Caco-2 (cell line): ENCODE measurements around the gene LARP4B. TPM values are rescaled to one million over a fixed set of nuclear protein-coding genes. Genes with fewer than 3 reads are reported as not detected.

Experiments used
- BruUV-seq: library from RNA; stranded (reverse); fragments of 400-500 nt; replicated peaks from 2 replicates; lab custom pipeline; 2021; lab: Mats Ljungman, UMichigan
- CTCF ChIA-PET: fragments of 300-600 bp; sonication (Branson Sonifier 250); formaldehyde crosslinking; loops from one replicate; lab custom pipeline; 2022; ENCODE audit warnings: antibody characterized with exemption; lab: Charles Lee
- POLR2A ChIA-PET: fragments of 300-600 bp; sonication (Branson Sonifier 250); formaldehyde crosslinking; loops from one replicate; lab custom pipeline; 2022; ENCODE audit warnings: antibody characterized with exemption; lab: Charles Lee
- DNase-seq, 2 experiments: peaks; one replicate each; pipeline versions ENCODE4 v3.0.0 to v3.0.0-alpha.2; 2020 to 2022
- H3K27me3 ChIP-seq: replicated peaks from 2 replicates; pipeline ENCODE4 v1.6.0; 2011; ENCODE audit warnings: low read length; ENCODE audit not compliant: control insufficient read depth, insufficient read depth
- H3K36me3 ChIP-seq: 2 replicates; pipeline ENCODE4 v1.5.1; 2011; ENCODE audit warnings: low read length; ENCODE audit not compliant: control insufficient read depth, insufficient read depth
- H3K4me1 ChIP-seq: fragments of 250-450 bp; sonication (Bioruptor Pico); 2 replicates; pipeline ENCODE4 v1.5.1; 2020; ENCODE audit warnings: mild to moderate bottlenecking
- H3K4me3 ChIP-seq: 2 replicates; pipeline ENCODE4 v1.5.1; 2011; ENCODE audit warnings: low read depth, mild to moderate bottlenecking, control low read depth, low read length
- H3K9me3 ChIP-seq: fragments of 250-450 bp; sonication (Bioruptor Pico); 2 replicates; pipeline ENCODE4 v1.5.1; 2020; ENCODE audit warnings: mild to moderate bottlenecking, moderate library complexity
- H3K27ac Mint-ChIP-seq: one replicate; pipeline ENCODE4 v1.8.0; 2022; ENCODE audit warnings: mixed read lengths; ENCODE audit not compliant: unreplicated experiment
- H3K27me3 Mint-ChIP-seq: one replicate; pipeline ENCODE4 v1.8.0; 2022; ENCODE audit warnings: mixed read lengths; ENCODE audit not compliant: insufficient read depth, unreplicated experiment
- H3K36me3 Mint-ChIP-seq: one replicate; pipeline ENCODE4 v1.8.0; 2022; ENCODE audit warnings: mild to moderate bottlenecking, mixed read lengths; ENCODE audit not compliant: insufficient read depth, unreplicated experiment
- H3K4me1 Mint-ChIP-seq: one replicate; pipeline ENCODE4 v1.8.0; 2022; ENCODE audit warnings: low read depth, mixed read lengths; ENCODE audit not compliant: unreplicated experiment
- H3K4me3 Mint-ChIP-seq: one replicate; pipeline ENCODE4 v1.8.0; 2022; ENCODE audit warnings: mild to moderate bottlenecking, moderate library complexity, mixed read lengths; ENCODE audit not compliant: unreplicated experiment
- H3K9me3 Mint-ChIP-seq: one replicate; pipeline ENCODE4 v1.8.0; 2022; ENCODE audit warnings: mixed read lengths; ENCODE audit not compliant: unreplicated experiment
- CTCF ChIP-seq, 2 experiments: fragments of 200-600 bp in 1 of 2; IDR thresholded peaks; 1 replicate in 1 of 2; 2 replicates in 1 of 2; pipeline versions ENCODE4 v1.5.1 to v1.8.0; 2011 to 2022; ENCODE audit warnings: antibody characterized with exemption in 1 of 2, control low read depth in 1 of 2, inconsistent platforms in 1 of 2, low read depth in 1 of 2, low read length in 1 of 2, mild to moderate bottlenecking in 1 of 2, moderate library complexity in 1 of 2; ENCODE audit not compliant: insufficient read depth in 1 of 2, severe bottlenecking in 1 of 2, unreplicated experiment in 1 of 2
- intact Hi-C: fragments of 100-400 bp; cut with micrococcal nuclease; formaldehyde crosslinking; loops from one replicate; pipeline ENCODE4 v1.10.0; 2022; ENCODE audit not compliant: unreplicated experiment
- total RNA-seq: library from RNA; stranded (reverse); gene quantifications from 2 replicates; pipeline ENCODE4 v1.2.3, GENCODE V29; 2022

Gene LARP4B
- total RNA-seq, 1 experiment from 2014 or later: 235 TPM

- TF ChIP-seq CTCF (IDR thresholded peaks at IDR 0.05; ENCODE audit: insufficient read depth in 1 of 2, low read depth in 1 of 2, low read length in 1 of 2, severe bottlenecking in 1 of 2, unreplicated experiment in 1 of 2): no peak
- Mint-ChIP-seq H3K4me3 (no peak overlapping the region), H3K4me1 (peaks cover 5% of the 10 kb centered on the region), H3K27ac (no peak overlapping the region), H3K36me3 (peaks cover 96% of the 10 kb centered on the region), H3K27me3 (no peaks in the 10 kb centered on the region), H3K9me3 (no peaks in the 10 kb centered on the region)
- H3K9me3 ChIP-seq: no peaks in the 10 kb centered on the region
- ChIA-PET CTCF (no interaction called here), POLR2A (no interaction called here)
- H3K36me3 ChIP-seq: peaks cover 28% of the 10 kb centered on the region
- BruUV-seq: no TSS peak
- no peaks in the 10 kb centered on the region for H3K4me1 ChIP-seq
- H3K27me3 ChIP-seq: no peaks in the 10 kb centered on the region
- intact Hi-C loops: no loop called here
- DNase-seq: no peak
- H3K4me3 ChIP-seq: no peak overlapping the region
These were observed 114.1 kb downstream of the LARP4B start for GRCh38 chr10:817371-817770.

- intact Hi-C loops: no loop called here
- Histone ChIP-seq H3K4me3 (no peak overlapping the region), H3K4me1 (no peaks in the 10 kb centered on the region), H3K27me3 (no peaks in the 10 kb centered on the region), H3K9me3 (no peaks in the 10 kb centered on the region), H3K36me3 (peaks cover 26% of the 10 kb centered on the region)
- Mint-ChIP-seq H3K27me3 (no peaks in the 10 kb centered on the region), H3K36me3 (peaks cover 96% of the 10 kb centered on the region), H3K4me1 (peaks cover 5% of the 10 kb centered on the region), H3K9me3 (no peaks in the 10 kb centered on the region), H3K4me3 (no peak overlapping the region), H3K27ac (no peak overlapping the region)
- no peak for DNase-seq
- ChIA-PET CTCF (no interaction called here), POLR2A (no interaction called here)
- no TSS peak for BruUV-seq
- no peak for TF ChIP-seq CTCF (IDR thresholded peaks at IDR 0.05; ENCODE audit: insufficient read depth in 1 of 2, low read depth in 1 of 2, low read length in 1 of 2, severe bottlenecking in 1 of 2, unreplicated experiment in 1 of 2)
These were observed 114.5 kb downstream of the LARP4B start for GRCh38 chr10:816958-817357.

- POLR2A ChIA-PET: no interaction called here
- H3K36me3 ChIP-seq: peaks cover 24% of the 10 kb centered on the region
- H3K27me3 Mint-ChIP-seq: no peaks in the 10 kb centered on the region
These were observed 115.4 kb downstream of the LARP4B start for GRCh38 chr10:816091-816477.

More at GRCh38 chr10:816091-816477, 115.4 kb downstream of the LARP4B start:
- CTCF ChIA-PET: interaction anchor here (0.6 to 1.0 kb wide), 4 partner anchors 23 to 303 kb away, joined by 3 to 7 read pairs (median 4); partner anchors contain the start of gene IDI1
- DNase-seq: no peak
- H3K9me3 Mint-ChIP-seq: no peaks in the 10 kb centered on the region
- H3K27me3 ChIP-seq: no peaks in the 10 kb centered on the region
- H3K4me1 Mint-ChIP-seq: peaks cover 5% of the 10 kb centered on the region
- peaks cover 96% of the 10 kb centered on the region for H3K36me3 Mint-ChIP-seq
- no peak overlapping the region for H3K27ac Mint-ChIP-seq
- H3K4me3 ChIP-seq: no peak overlapping the region
- intact Hi-C loops: no loop called here
- no TSS peak for BruUV-seq
- no peak overlapping the region for H3K4me3 Mint-ChIP-seq
- H3K4me1 ChIP-seq: no peaks in the 10 kb centered on the region
- no peaks in the 10 kb centered on the region for H3K9me3 ChIP-seq
- TF ChIP-seq CTCF (IDR thresholded peaks at IDR 0.05; ENCODE audit: insufficient read depth in 1 of 2, low read depth in 1 of 2, low read length in 1 of 2, severe bottlenecking in 1 of 2, unreplicated experiment in 1 of 2): no peak
